Loucy (cell line): ENCODE results near the gene ANKUB1.

ENCODE experiments used
- H2AFZ ChIP-seq: fragments of 200-600 bp; sonication (generic); 2 replicates; pipeline ENCODE4 v1.6.0; 2016; ENCODE audit warnings: antibody characterized with exemption, mild to moderate bottlenecking, low read length, moderate library complexity
- H3F3A ChIP-seq: fragments of 200-600 bp; 2 replicates; pipeline ENCODE4 v1.6.0; 2016; ENCODE audit warnings: antibody characterized with exemption, low read depth, mild to moderate bottlenecking
- H3K27me3 ChIP-seq: fragments of 200-600 bp; sonication (generic); 2 replicates; pipeline ENCODE4 v1.6.1; 2014; ENCODE audit warnings: low read length, mild to moderate bottlenecking; ENCODE audit not compliant: insufficient read depth, poor library complexity, severe bottlenecking
- H3K36me3 ChIP-seq: fragments of 200-600 bp; sonication (generic); 2 replicates; pipeline ENCODE4 v1.6.1; 2016; ENCODE audit warnings: low read length; ENCODE audit not compliant: insufficient read depth
- H3K4me1 ChIP-seq: fragments of 200-600 bp; sonication (generic); 2 replicates; pipeline ENCODE4 v1.5.1; 2014; ENCODE audit warnings: low read length, mild to moderate bottlenecking; ENCODE audit not compliant: insufficient read depth, poor library complexity, severe bottlenecking
- H3K4me2 ChIP-seq: fragments of 200-600 bp; sonication (generic); 2 replicates; pipeline ENCODE4 v1.6.0; 2014; ENCODE audit warnings: antibody characterized with exemption, low read length, low read depth, mild to moderate bottlenecking; ENCODE audit not compliant: poor library complexity, severe bottlenecking
- H3K4me3 ChIP-seq: fragments of 200-600 bp; sonication (generic); 2 replicates; pipeline ENCODE4 v1.5.1; 2014; ENCODE audit warnings: low read length, mild to moderate bottlenecking, mixed read lengths; ENCODE audit not compliant: poor library complexity, severe bottlenecking
- H3K79me2 ChIP-seq: fragments of 200-600 bp; sonication (generic); 2 replicates; pipeline ENCODE4 v1.6.1; 2014; ENCODE audit warnings: low read length; ENCODE audit not compliant: insufficient read depth
- H3K9ac ChIP-seq: fragments of 200-600 bp; sonication (generic); 2 replicates; pipeline ENCODE4 v1.6.0; 2014; ENCODE audit warnings: mild to moderate bottlenecking, low read depth, low read length, moderate library complexity; ENCODE audit not compliant: poor library complexity, severe bottlenecking
- H3K9me2 ChIP-seq: fragments of 200-600 bp; sonication (generic); replicated peaks from 2 replicates; pipeline ENCODE4 v1.6.1; 2016; ENCODE audit warnings: low read depth, low read length, mixed read lengths
- H3K9me3 ChIP-seq: fragments of 200-600 bp; sonication (generic); 2 replicates; pipeline ENCODE4 v1.6.1; 2014; ENCODE audit warnings: mild to moderate bottlenecking, antibody characterized with exemption, low read length, low read depth; ENCODE audit not compliant: insufficient read depth
- H4K20me1 ChIP-seq: fragments of 200-600 bp; sonication (generic); 2 replicates; pipeline ENCODE4 v1.6.0; 2014; ENCODE audit warnings: antibody characterized with exemption, low read length, mild to moderate bottlenecking; ENCODE audit not compliant: insufficient read depth, poor library complexity, severe bottlenecking
- EZH2phosphoT487 ChIP-seq: fragments of 200-600 bp; IDR thresholded peaks from 2 replicates; pipeline ENCODE4 v1.6.1; 2018; ENCODE audit warnings: antibody characterized with exemption, mild to moderate bottlenecking, moderate library complexity, borderline replicate concordance
- TF ChIP-seq, protein P1 (sequence below): fragments of 200-600 bp; sonication (generic); conservative IDR thresholded peaks from 2 replicates; pipeline ENCODE4 v1.5.1; 2014; ENCODE audit warnings: mild to moderate bottlenecking, antibody characterized with exemption, low read length

Gene ANKUB1

DNA sequence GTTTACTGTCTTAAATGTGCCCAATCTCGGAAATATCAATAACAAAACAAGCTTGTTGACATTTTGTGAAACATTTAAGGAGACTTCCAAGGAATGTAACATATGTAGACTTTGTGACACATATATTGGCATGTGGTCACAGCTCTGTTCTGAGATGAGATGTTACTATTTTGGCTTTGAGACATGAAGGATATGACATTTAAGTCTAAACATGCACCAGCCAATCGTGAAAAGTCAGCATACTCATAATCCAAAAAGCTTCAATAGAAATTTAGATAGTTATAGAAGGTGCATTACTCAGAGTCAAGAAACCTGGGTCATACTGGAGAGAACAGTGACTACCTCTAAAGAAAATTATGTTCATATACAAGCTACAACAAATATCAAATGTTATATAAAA, 53.5 kb downstream of the ANKUB1 start:
- H3F3A ChIP-seq: no peaks in the 10 kb centered on the region
- no peak overlapping the region for H3K9ac ChIP-seq
- no peak overlapping the region for H3K4me3 ChIP-seq
- no peaks in the 10 kb centered on the region for H3K27me3 ChIP-seq
- no peaks in the 10 kb centered on the region for H4K20me1 ChIP-seq
- H3K9me2 ChIP-seq: no peaks in the 10 kb centered on the region
- H2AFZ ChIP-seq: no peak overlapping the region
- no peaks in the 10 kb centered on the region for H3K79me2 ChIP-seq
- peaks cover under 1% of the 10 kb centered on the region for H3K4me1 ChIP-seq
- TF ChIP-seq EZH2phosphoT487: no peak
- TF ChIP-seq, protein P1, sequence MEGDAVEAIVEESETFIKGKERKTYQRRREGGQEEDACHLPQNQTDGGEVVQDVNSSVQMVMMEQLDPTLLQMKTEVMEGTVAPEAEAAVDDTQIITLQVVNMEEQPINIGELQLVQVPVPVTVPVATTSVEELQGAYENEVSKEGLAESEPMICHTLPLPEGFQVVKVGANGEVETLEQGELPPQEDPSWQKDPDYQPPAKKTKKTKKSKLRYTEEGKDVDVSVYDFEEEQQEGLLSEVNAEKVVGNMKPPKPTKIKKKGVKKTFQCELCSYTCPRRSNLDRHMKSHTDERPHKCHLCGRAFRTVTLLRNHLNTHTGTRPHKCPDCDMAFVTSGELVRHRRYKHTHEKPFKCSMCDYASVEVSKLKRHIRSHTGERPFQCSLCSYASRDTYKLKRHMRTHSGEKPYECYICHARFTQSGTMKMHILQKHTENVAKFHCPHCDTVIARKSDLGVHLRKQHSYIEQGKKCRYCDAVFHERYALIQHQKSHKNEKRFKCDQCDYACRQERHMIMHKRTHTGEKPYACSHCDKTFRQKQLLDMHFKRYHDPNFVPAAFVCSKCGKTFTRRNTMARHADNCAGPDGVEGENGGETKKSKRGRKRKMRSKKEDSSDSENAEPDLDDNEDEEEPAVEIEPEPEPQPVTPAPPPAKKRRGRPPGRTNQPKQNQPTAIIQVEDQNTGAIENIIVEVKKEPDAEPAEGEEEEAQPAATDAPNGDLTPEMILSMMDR: no peak
- no peak overlapping the region for H3K4me2 ChIP-seq
- peaks cover 10% of the 10 kb centered on the region; the same call in 1 of the 2 replicates for H3K36me3 ChIP-seq
- no peaks in the 10 kb centered on the region for H3K9me3 ChIP-seq

DNA sequence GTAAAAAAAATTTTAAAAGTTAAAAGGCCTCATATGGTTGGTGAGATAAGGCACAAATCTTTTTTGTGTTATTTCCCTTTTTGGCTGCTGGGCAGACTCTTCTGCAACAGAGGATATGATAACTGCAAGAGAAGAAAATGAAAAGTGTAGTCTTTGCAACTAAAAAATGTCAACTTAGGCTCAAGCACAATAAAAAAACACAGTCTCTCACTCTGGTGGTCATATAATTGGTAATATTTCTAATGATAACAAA, 55.5 kb downstream of the ANKUB1 start:
- Histone ChIP-seq H3K4me2 (no peak overlapping the region), H3K9me3 (no peaks in the 10 kb centered on the region), H3K9ac (no peak overlapping the region), H3K4me1 (no peaks in the 10 kb centered on the region), H3K27me3 (no peaks in the 10 kb centered on the region), H3K79me2 (no peaks in the 10 kb centered on the region), H3K9me2 (no peaks in the 10 kb centered on the region), H3K4me3 (no peak overlapping the region), H4K20me1 (no peaks in the 10 kb centered on the region), H2AFZ (no peak overlapping the region), H3K36me3 (peaks cover 10% of the 10 kb centered on the region; the same call in 1 of the 2 replicates), H3F3A (no peaks in the 10 kb centered on the region)
- TF ChIP-seq EZH2phosphoT487: no peak
- TF ChIP-seq, protein P1: no peak

DNA sequence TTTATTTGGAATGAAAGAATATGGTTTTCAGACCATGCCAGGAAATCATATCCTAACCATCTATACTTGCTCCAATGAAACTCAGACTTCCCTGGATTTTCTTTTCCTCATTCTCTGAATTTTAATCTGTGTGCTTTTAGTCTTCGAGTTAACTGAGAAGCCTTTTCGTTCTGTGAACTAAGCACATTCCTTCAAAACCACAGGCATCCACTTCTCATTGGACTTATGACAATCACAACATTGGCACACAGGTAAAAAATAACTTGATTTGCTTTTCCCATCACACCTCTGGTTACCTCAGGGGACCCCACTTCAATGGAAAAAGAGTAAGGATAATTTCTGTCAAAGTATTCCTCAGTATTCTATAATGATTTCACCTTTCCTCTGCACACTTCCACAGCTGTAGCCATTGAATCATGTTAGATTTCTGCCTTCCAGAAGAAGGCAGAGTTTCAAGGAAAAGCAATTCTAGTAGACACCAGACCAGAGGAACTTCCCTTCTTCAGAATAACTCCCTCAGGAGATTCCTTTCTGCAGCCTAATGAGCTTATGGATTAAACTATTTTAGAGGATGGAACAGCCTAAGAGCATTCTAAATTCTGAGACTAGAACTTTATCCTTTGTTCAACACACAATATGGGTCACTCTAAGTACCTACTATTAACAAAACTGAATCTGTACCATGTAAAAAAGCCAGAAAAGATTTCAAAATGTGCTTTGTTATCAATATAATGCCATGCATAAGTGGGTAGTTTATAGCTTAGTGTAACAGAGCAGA, 56.0 kb downstream of the ANKUB1 start:
- H3K9ac ChIP-seq: no peak overlapping the region
- no peaks in the 10 kb centered on the region for H3K79me2 ChIP-seq
- no peaks in the 10 kb centered on the region for H3K27me3 ChIP-seq
- no peak overlapping the region for H3K4me3 ChIP-seq
- TF ChIP-seq, protein P1: no peak
- TF ChIP-seq EZH2phosphoT487: no peak
- no peaks in the 10 kb centered on the region for H3K4me1 ChIP-seq
- no peak overlapping the region for H3K4me2 ChIP-seq
- no peaks in the 10 kb centered on the region for H3K9me3 ChIP-seq
- no peak overlapping the region for H2AFZ ChIP-seq
- H3K36me3 ChIP-seq: peaks cover 10% of the 10 kb centered on the region; the same call in 1 of the 2 replicates
- H3F3A ChIP-seq: no peaks in the 10 kb centered on the region
- H3K9me2 ChIP-seq: no peaks in the 10 kb centered on the region
- no peaks in the 10 kb centered on the region for H4K20me1 ChIP-seq
